Adrenal gland (tissue), 12 donors: ENCODE results near the gene POLR1H. TPM values are rescaled to one million over a fixed set of nuclear protein-coding genes. Genes with fewer than 3 reads are reported as not detected.

Experiments used
- DNase-seq, 7 donors: peaks; one replicate each; pipeline ENCODE4 v3.0.0-alpha.2; 2019 to 2020
- H3K27ac ChIP-seq, 5 donors: fragments of 200-600 bp; sonication (generic) in 4 of 5; 1 replicate in 3 of 5; 2 replicates in 2 of 5; pipeline versions ENCODE4 v1.5.1 to v1.8.0; 2016 to 2020; ENCODE audit warnings: mild to moderate bottlenecking in 1 of 5
- H3K27me3 ChIP-seq: fragments of 200-600 bp; 2 replicates; pipeline ENCODE4 v1.8.0; 2021
- H3K36me3 ChIP-seq, 2 donors: fragments of 200-600 bp; replicated peaks in 1 of 2; 1 replicate in 1 of 2; 2 replicates in 1 of 2; pipeline versions ENCODE4 v1.5.1 to v1.8.0; 2018 to 2022
- H3K4me1 ChIP-seq, 2 donors: fragments of 200-600 bp; replicated peaks in 1 of 2; 1 replicate in 1 of 2; 2 replicates in 1 of 2; pipeline versions ENCODE4 v1.5.1 to v1.8.0; 2018 to 2021
- H3K4me3 ChIP-seq, 4 donors: fragments of 200-600 bp; sonication (generic) in 3 of 4; one replicate each; pipeline ENCODE4 v1.5.1; 2016 to 2018
- H3K9me3 ChIP-seq, 3 donors: fragments of 200-600 bp; sonication (generic) in 1 of 3; replicated peaks in 1 of 3; 1 replicate in 2 of 3; 2 replicates in 1 of 3; pipeline versions ENCODE4 v1.5.1 to v1.8.0; 2016 to 2021
- POLR2A ChIP-seq, 2 donors: fragments of 450-650 bp; IDR thresholded peaks; one replicate each; pipeline ENCODE4 v1.6.1; 2017; ENCODE audit warnings: antibody characterized with exemption in 2 of 2, mild to moderate bottlenecking in 2 of 2, moderate library complexity in 1 of 2
- WGBS, 4 donors: extraction: QIAGEN DNeasy Blood & Tissue Kit in 2 of 4; methylation state at CpG; one replicate each; pipeline versions ENCODE4 v1.1.5 to v1.1.7; 2013 to 2017; 5-methylcytosine and 5-hydroxymethylcytosine counted together
- intact Hi-C, 2 donors: fragments of 100-400 bp; cut with DNase I; formaldehyde crosslinking; loops; one replicate each; pipeline versions ENCODE4 v1.14.1 to v1.15.0; 2022 to 2023
- polyA plus RNA-seq, 3 donors: library from polyadenylated mRNA; stranded (reverse); fragments of 200-250 nt in 2 of 3; fragments of 350-450 nt in 1 of 3; fragmentation: Illumina TruSeq in 1 of 3; extraction: RNeasy Lipid Tissue Mini Kit (QIAGEN cat#74804) in 1 of 3; gene quantifications; one replicate each; pipeline ENCODE4 v1.2.3, GENCODE V29; 2013 to 2014
- total RNA-seq, 9 donors: library from RNA; depleted of rRNA in 4 of 9; stranded (reverse); fragments of >200 nt in 4 of 9; fragments of 120-200 nt in 1 of 9; fragmentation: NEBNext Ultra II Directional in 1 of 9; extraction: Animal tissue kit (Norgen Biotek cat#: 25700) in 1 of 9; gene quantifications; one replicate each; pipeline versions ENCODE4 v1.1.0 to v1.2.4, GENCODE V29; 2013 to 2023
- TF ChIP-seq, protein P1 (sequence below), 6 experiments: fragments of 450-650 bp in 4 of 6; fragments of 200-600 bp in 2 of 6; sonication (generic) in 1 of 6; IDR thresholded peaks; 1 replicate in 5 of 6; 2 replicates in 1 of 6; pipeline versions ENCODE4 v1.5.1 to v1.8.0; 2016 to 2021; ENCODE audit warnings: antibody characterized with exemption in 6 of 6, mild to moderate bottlenecking in 2 of 6, moderate library complexity in 1 of 6
- donor health status: healthy with polysubstance abuse.
- donor health status: Bipolar disorder and iron deficiency.
- donor health status: DM: yes; HTN: yes; CAD: no.
- donor health status: DM: no; HTN: no; CAD: no.
- donor health status: DM: no; HTN: no; CAD: no.
- donor health status: DM: yes; HTN: yes; CAD: no.

The POLR1H gene
- total and polyA plus RNA-seq, 12 donors: 6.8 to 75.1 (median 32.4) TPM

- no peak overlapping the region for H3K4me3 ChIP-seq
- TF ChIP-seq, protein P1, sequence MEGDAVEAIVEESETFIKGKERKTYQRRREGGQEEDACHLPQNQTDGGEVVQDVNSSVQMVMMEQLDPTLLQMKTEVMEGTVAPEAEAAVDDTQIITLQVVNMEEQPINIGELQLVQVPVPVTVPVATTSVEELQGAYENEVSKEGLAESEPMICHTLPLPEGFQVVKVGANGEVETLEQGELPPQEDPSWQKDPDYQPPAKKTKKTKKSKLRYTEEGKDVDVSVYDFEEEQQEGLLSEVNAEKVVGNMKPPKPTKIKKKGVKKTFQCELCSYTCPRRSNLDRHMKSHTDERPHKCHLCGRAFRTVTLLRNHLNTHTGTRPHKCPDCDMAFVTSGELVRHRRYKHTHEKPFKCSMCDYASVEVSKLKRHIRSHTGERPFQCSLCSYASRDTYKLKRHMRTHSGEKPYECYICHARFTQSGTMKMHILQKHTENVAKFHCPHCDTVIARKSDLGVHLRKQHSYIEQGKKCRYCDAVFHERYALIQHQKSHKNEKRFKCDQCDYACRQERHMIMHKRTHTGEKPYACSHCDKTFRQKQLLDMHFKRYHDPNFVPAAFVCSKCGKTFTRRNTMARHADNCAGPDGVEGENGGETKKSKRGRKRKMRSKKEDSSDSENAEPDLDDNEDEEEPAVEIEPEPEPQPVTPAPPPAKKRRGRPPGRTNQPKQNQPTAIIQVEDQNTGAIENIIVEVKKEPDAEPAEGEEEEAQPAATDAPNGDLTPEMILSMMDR (IDR thresholded peaks at IDR 0.05): no peak
- no peak for TF ChIP-seq POLR2A (IDR thresholded peaks at IDR 0.05)
- H3K9me3 ChIP-seq: no peaks in the 10 kb centered on the region
- peaks cover 29 to 35% of the 10 kb centered on the region in 2 donors for H3K4me1 ChIP-seq
- no peak overlapping the region for H3K27ac ChIP-seq
- WGBS, 4 donors: 62 to 75% (median 71%) methylated on average over 4 of the region's 4 CpGs
- H3K27me3 ChIP-seq: no peaks in the 10 kb centered on the region
- no peaks in the 10 kb centered on the region for H3K36me3 ChIP-seq
- intact Hi-C loops: no loop called here
- peak in 1 of 7 donors; percentile 9 for DNase-seq
Measured at GRCh38 chr6:30097902-30098768, 37.1 kb downstream of the POLR1H start.

DNA sequence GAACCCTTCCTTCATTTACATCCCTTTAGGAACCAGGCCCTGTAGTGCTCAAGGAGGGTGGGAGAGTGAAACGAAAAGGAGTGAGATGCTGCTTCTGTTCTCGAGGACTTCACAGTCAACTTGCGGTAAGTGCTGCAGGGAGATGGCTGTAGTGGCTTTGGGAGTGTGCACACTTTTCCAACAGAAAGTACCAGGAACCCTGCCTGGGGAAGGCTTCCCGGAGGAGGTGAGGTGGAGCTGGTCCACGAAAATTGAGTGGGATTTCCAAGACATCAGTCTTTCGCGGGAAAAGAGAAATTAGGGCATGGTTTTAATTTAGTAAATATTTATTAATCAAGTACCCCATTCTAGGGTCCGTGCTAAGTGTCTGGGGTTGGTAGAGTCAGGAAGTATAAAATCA is 39.1 kb downstream of the POLR1H start:
- no peak for DNase-seq
- H3K36me3 ChIP-seq: no peaks in the 10 kb centered on the region
- peaks cover 24 to 31% of the 10 kb centered on the region in 2 donors for H3K4me1 ChIP-seq
- no peaks in the 10 kb centered on the region for H3K27me3 ChIP-seq
- 47 to 60% (median 52%) methylated on average over 8 of the region's 8 CpGs for WGBS, 4 donors
- TF ChIP-seq, protein P1 (IDR thresholded peaks at IDR 0.05): no peak
- TF ChIP-seq POLR2A (IDR thresholded peaks at IDR 0.05): no peak
- H3K4me3 ChIP-seq: peak overlapping the region in 1 of 4 donors; percentile 48
- H3K27ac ChIP-seq: peak overlapping the region in 2 of 5 donors; percentile 6 to 81
- intact Hi-C loops: no loop called here
- H3K9me3 ChIP-seq: no peaks in the 10 kb centered on the region

DNA sequence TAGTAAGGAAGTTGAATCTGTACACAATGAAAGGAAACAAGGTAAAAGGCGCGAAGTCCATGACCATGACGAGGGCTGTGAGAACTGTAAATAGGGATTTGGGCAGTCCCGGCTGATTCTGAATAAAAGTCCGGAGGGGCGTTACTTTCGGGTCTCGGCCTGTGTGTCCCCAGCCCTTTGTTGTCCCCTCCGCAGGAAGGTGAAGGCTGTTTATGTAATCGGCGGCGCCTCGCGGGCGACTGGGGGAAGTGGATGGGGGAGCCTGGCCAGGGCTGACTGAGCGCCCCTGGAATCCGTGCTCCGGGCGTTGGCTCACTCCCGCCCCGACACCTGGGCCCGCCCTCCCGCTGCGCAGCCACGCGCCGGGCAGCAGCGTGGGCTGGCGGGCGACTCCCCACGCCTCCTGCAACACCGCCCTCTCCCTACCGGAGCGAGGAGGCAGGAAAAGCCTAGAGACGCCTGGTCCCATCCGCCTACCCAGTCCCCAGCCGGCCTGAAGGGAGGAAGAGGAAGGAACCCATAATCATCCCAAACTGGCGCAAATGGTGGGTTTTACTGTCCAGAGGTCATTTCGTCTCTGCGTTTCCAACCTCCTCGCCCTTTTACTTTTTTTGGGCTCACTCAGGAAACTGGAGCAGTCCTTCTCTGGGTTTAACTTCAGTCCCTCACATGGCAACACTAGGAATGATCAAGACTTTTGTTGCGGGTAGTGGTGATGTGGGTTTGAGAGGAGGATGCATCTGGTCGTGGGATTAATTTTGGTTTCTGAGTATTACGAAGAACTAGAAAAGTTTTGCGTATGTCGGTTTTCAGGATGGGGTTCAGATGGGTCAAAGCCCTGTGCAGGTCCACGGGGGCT is 39.7 kb downstream of the POLR1H start:
- peak; percentile 49 to 65 (median 59) for DNase-seq
- peak in 1 of 2 donors; percentile 31 for TF ChIP-seq POLR2A (IDR thresholded peaks at IDR 0.05)
- TF ChIP-seq, protein P1 (IDR thresholded peaks at IDR 0.05): no peak
- intact Hi-C loops: no loop called here
- Histone ChIP-seq H3K36me3 (no peaks in the 10 kb centered on the region), H3K27me3 (no peaks in the 10 kb centered on the region), H3K27ac (peak overlapping the region in 3 of 5 donors; percentile 6 to 81 (median 73)), H3K4me3 (peak overlapping the region in 2 of 4 donors; percentile 4 to 48), H3K9me3 (no peaks in the 10 kb centered on the region), H3K4me1 (peaks cover 20 to 25% of the 10 kb centered on the region in 2 donors)
- 4 to 12% (median 7%) methylated on average over 22 to 47 of the region's 47 CpGs for WGBS, 4 donors
